Gastrocnemius medialis (tissue), 4 donors: ENCODE measurements around the gene HIP1R.

Experiments used
- POLR2A ChIP-seq, 2 donors: fragments of 450-650 bp; IDR thresholded peaks; one replicate each; pipeline ENCODE4 v1.6.1; 2017; ENCODE audit warnings: antibody characterized with exemption in 2 of 2, mild to moderate bottlenecking in 2 of 2, moderate library complexity in 2 of 2
- TF ChIP-seq, protein P1 (sequence below), 5 experiments: fragments of 450-650 bp in 3 of 5; fragments of 200-600 bp in 2 of 5; sonication (generic) in 2 of 5; IDR thresholded peaks in 4 of 5; conservative IDR thresholded peaks in 1 of 5; 1 replicate in 4 of 5; 2 replicates in 1 of 5; pipeline ENCODE4 v1.5.1; 2016 to 2019; ENCODE audit warnings: antibody characterized with exemption in 5 of 5, mild to moderate bottlenecking in 3 of 5, moderate library complexity in 3 of 5

DNA sequence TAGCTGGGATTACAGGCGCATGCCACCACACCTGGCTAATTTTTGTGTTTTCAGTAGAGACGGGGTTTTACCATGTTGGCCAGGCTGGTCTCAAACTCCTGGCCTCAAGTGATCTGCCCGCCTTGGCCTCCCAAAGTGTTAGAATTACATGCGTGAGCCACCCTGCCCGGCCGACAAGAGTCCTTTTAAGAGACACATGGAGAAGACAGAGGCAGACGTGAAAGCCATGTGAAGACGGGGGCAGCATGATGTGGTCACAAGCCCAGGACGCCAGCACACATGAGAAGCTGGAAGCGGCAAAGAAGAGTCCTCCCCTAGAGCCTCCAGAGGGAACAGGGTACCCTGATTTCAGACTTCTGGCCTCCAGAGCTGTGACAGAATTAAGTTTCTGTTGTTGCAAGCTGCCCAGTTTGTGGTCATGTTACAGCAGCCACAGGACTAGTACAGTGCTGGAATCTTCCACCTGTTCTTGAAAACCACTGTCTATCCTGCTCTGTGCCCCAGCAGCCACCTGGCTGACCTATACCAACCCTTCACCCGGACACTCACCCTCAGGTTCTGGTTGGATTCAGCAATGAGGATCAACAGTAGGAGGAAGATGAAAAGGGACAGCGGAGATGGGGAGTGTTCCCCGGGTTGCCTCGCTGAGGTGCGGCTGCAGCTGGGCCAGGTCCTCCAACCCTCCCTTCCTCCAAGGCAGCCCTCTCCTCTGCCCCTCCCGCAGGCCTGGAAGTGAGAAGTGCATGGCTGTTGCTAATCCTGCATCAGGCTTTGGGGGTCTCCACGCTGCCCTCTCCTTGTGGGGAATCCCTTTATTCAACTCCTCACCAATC, 43.7 kb downstream of the HIP1R start:
- TF ChIP-seq, protein P1, sequence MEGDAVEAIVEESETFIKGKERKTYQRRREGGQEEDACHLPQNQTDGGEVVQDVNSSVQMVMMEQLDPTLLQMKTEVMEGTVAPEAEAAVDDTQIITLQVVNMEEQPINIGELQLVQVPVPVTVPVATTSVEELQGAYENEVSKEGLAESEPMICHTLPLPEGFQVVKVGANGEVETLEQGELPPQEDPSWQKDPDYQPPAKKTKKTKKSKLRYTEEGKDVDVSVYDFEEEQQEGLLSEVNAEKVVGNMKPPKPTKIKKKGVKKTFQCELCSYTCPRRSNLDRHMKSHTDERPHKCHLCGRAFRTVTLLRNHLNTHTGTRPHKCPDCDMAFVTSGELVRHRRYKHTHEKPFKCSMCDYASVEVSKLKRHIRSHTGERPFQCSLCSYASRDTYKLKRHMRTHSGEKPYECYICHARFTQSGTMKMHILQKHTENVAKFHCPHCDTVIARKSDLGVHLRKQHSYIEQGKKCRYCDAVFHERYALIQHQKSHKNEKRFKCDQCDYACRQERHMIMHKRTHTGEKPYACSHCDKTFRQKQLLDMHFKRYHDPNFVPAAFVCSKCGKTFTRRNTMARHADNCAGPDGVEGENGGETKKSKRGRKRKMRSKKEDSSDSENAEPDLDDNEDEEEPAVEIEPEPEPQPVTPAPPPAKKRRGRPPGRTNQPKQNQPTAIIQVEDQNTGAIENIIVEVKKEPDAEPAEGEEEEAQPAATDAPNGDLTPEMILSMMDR (IDR thresholded peaks at IDR 0.05 in 4 of 5, conservative IDR thresholded peaks at IDR 0.05 in 1 of 5), result no peak
- no peak for TF ChIP-seq POLR2A (IDR thresholded peaks at IDR 0.05)
